K562 (cell line): ENCODE data around the gene MMP24. TPM values are rescaled to one million over a fixed set of nuclear protein-coding genes. Genes with fewer than 3 reads are reported as not detected.

Source experiments
- ATAC-seq: fragments of 200-7000 bp; cut with Tn5 transposase; 3 replicates; pipeline ENCODE4 v1.9.1; 2020; ENCODE audit warnings: moderate library complexity
- Bru-seq: library from RNA; stranded (reverse); fragments of 400-500 nt; gene quantifications from one replicate; lab custom pipeline; 2021; lab: Mats Ljungman, UMichigan
- BruChase-seq, 2 experiments: library from RNA; stranded (reverse); fragments of 400-500 nt; gene quantifications; one replicate each; lab custom pipeline; 2021; lab: Mats Ljungman, UMichigan
- BruUV-seq: library from RNA; stranded (reverse); fragments of 400-500 nt; replicated peaks from 2 replicates; lab custom pipeline; 2021; lab: Mats Ljungman, UMichigan
- CTCF ChIA-PET: fragments of 300-600 bp; formaldehyde crosslinking; extraction: SDS; loops from one replicate; lab custom pipeline; 2021; ENCODE audit warnings: low intra/inter-chr PET ratio; lab: Yijun Ruan, JAX
- POLR2A ChIA-PET: fragments of 300-600, 350-650 bp; sonication (Branson Sonifier 250); formaldehyde crosslinking; extraction: SDS; loops from one replicate; lab custom pipeline; 2021; ENCODE audit warnings: antibody characterized with exemption, inconsistent platforms; lab: Yijun Ruan, JAX
- DNase-seq, 4 experiments: peaks; one replicate each; pipeline versions ENCODE4 v3.0.0 to v3.0.0-alpha.2; 2011 to 2018; ENCODE audit warnings: low spot score in 3 of 4, mixed read lengths in 3 of 4; ENCODE audit errors: extremely low read depth in 1 of 4
- FAIRE-seq: peaks from 2 replicates; lab custom pipeline; 2011; peaks lifted over from hg19 to GRCh38; lab: Jason Lieb, UNC
- H2AFZ ChIP-seq: 2 replicates; pipeline ENCODE4 v1.6.0; 2011; ENCODE audit warnings: low read depth, low read length, control low read depth, inconsistent platforms
- H3K27ac ChIP-seq: fragments of 200-600 bp; 3 replicates; pipeline ENCODE4 v1.8.0; 2011; ENCODE audit warnings: low read depth, mild to moderate bottlenecking, control low read depth, inconsistent platforms, low read length, moderate library complexity, mixed read lengths; ENCODE audit errors: extremely low read depth
- H3K27me3 ChIP-seq, 2 experiments: fragments of 300-600 bp in 1 of 2; 2 replicates in 1 of 2; 3 replicates in 1 of 2; pipeline versions ENCODE4 v1.6.0 to v1.8.0; 2011; ENCODE audit warnings: inconsistent platforms in 2 of 2, low read length in 2 of 2, mild to moderate bottlenecking in 1 of 2, mixed read lengths in 1 of 2, moderate library complexity in 1 of 2; ENCODE audit not compliant: control insufficient read depth in 2 of 2, insufficient read depth in 2 of 2
- H3K36me3 ChIP-seq: fragments of 300-600 bp; 3 replicates; pipeline ENCODE4 v1.8.0; 2011; ENCODE audit warnings: mild to moderate bottlenecking, low read length, inconsistent platforms; ENCODE audit not compliant: control insufficient read depth, insufficient read depth
- H3K4me1 ChIP-seq, 2 experiments: fragments of 200-600 bp in 1 of 2; replicated peaks in 1 of 2; 2 replicates in 1 of 2; 3 replicates in 1 of 2; pipeline versions ENCODE4 v1.5.1 to v1.8.0; 2011; ENCODE audit warnings: inconsistent platforms in 2 of 2, low read length in 2 of 2, mild to moderate bottlenecking in 1 of 2, mixed read lengths in 1 of 2, moderate library complexity in 1 of 2; ENCODE audit not compliant: control insufficient read depth in 2 of 2, insufficient read depth in 2 of 2
- H3K4me2 ChIP-seq: 2 replicates; pipeline ENCODE4 v1.6.1; 2011; ENCODE audit warnings: low read length, control low read depth, inconsistent platforms, mixed read lengths; ENCODE audit not compliant: insufficient read depth
- H3K4me3 ChIP-seq: fragments of 200-600 bp; sonication (generic), shearing (Covaris generic); 2 replicates; pipeline ENCODE4 v1.5.1; 2016; ENCODE audit warnings: control low read depth, inconsistent platforms
- H3K79me2 ChIP-seq: fragments of 200-600 bp; 3 replicates; pipeline ENCODE4 v1.8.0; 2011; ENCODE audit warnings: low read length, inconsistent platforms; ENCODE audit not compliant: control insufficient read depth, insufficient read depth
- H3K9ac ChIP-seq, 2 experiments: 2 replicates each; pipeline versions ENCODE4 v1.6.0 to v1.6.1; 2011; ENCODE audit warnings: low read depth in 2 of 2, low read length in 2 of 2, control low read depth in 1 of 2, inconsistent platforms in 1 of 2, mild to moderate bottlenecking in 1 of 2, mixed read lengths in 1 of 2; ENCODE audit not compliant: insufficient read depth in 1 of 2
- H3K9me1 ChIP-seq: one replicate; pipeline ENCODE4 v1.6.0; 2011; ENCODE audit warnings: inconsistent platforms, mild to moderate bottlenecking, low read length, moderate library complexity; ENCODE audit not compliant: control insufficient read depth, insufficient read depth
- H3K9me3 ChIP-seq: replicated peaks from 2 replicates; pipeline ENCODE4 v1.5.1; 2011; ENCODE audit warnings: low read depth, low read length, inconsistent platforms; ENCODE audit not compliant: control insufficient read depth, insufficient read depth
- H4K20me1 ChIP-seq: replicated peaks from 2 replicates; pipeline ENCODE4 v1.6.1; 2011; ENCODE audit warnings: low read length, inconsistent platforms, mixed read lengths; ENCODE audit not compliant: control insufficient read depth, insufficient read depth
- NONO ChIP-seq, 2 experiments: fragments of 200-400 bp in 1 of 2; fragments of 450-650 bp in 1 of 2; formaldehyde crosslinking in 1 of 2; IDR thresholded peaks; 2 replicates each; pipeline ENCODE4 v1.6.1; 2017; ENCODE audit warnings: low read depth in 2 of 2, mild to moderate bottlenecking in 2 of 2, moderate library complexity in 2 of 2, low read length in 1 of 2
- ZBTB7A ChIP-seq: IDR thresholded peaks from 2 replicates; pipeline ENCODE4 v1.6.1; 2011; ENCODE audit warnings: low read depth, mild to moderate bottlenecking, low read length, moderate library complexity, borderline replicate concordance; ENCODE audit not compliant: control insufficient read depth
- WGBS: fragments of 100-300 bp; shearing (Covaris generic); methylation state at CpG from one replicate; pipeline ENCODE4 v1.1.6; 2016; ENCODE audit warnings: low coverage, mixed read lengths; ENCODE audit not compliant: insufficient coverage; ENCODE audit errors: missing lambda C conversion rate; 5-methylcytosine and 5-hydroxymethylcytosine counted together
- in situ Hi-C: fragments of 300-500 bp; cut with MboI; formaldehyde crosslinking; loops from 4 replicates; pipeline ENCODE4 v1.15.0; 2018; ENCODE audit warnings: inconsistent platforms, mixed read lengths
- intact Hi-C: fragments of 100-400 bp; cut with micrococcal nuclease; formaldehyde crosslinking; loops from 2 replicates; pipeline ENCODE4 v1.14.2; 2022
- long read RNA-seq, 3 experiments: library from polyadenylated mRNA in 2 of 3; library from RNA in 1 of 3; unstranded in 2 of 3; stranded (forward) in 1 of 3; transcript quantifications; one replicate each; pipeline ENCODE4 v2.0.0, GENCODE V29; 2019 to 2022
- polyA minus RNA-seq, 3 experiments: library from RNA; depleted of rRNA, polyadenylated mRNA; stranded (reverse); fragments of >200 nt; gene quantifications; 2 replicates each; pipeline ENCODE4 v1.2.3, GENCODE V29; 2011
- polyA plus RNA-seq, 8 experiments: library from polyadenylated mRNA; depleted of rRNA in 4 of 8; stranded (reverse) in 5 of 8; unstranded in 3 of 8; fragments of >200 nt; fragmentation: Nextera tagmentation in 2 of 8; fragmentation: Illumina TruSeq in 1 of 8; extraction: Ambion mirVana in 2 of 8; extraction: Trizol in 1 of 8; gene quantifications; 2 replicates each; pipeline versions ENCODE4 v1.2.1 to v1.2.3, GENCODE V29; 2011 to 2014; ENCODE audit warnings: inconsistent platforms in 1 of 8, missing spikeins in 1 of 8
- total RNA-seq, 7 experiments: library from RNA; depleted of rRNA in 6 of 7; stranded (reverse); fragments of >200 nt in 6 of 7; fragmentation: Illumina TruSeq in 2 of 7; extraction: Trizol in 2 of 7; gene quantifications; 2 replicates each; pipeline versions ENCODE4 v1.2.1 to v1.2.3, GENCODE V29; 2011 to 2021; ENCODE audit warnings: low replicate concordance in 1 of 7

The MMP24 gene
- total RNA-seq (2011; cell fraction: chromatin; rRNA removed; ENCODE audit: low replicate concordance), result 0.18 and 0.23 TPM in 2 replicates
- 0.13 and 0.17 TPM in 2 replicates for total RNA-seq (2011; cell fraction: nucleolus; rRNA removed)
- 0.15 TPM in 1 of 2 replicates, not detected in the other for total RNA-seq (2011; cell fraction: nucleoplasm; rRNA removed)
- total RNA-seq (2014; rRNA removed), result not detected in 2 replicates
- total RNA-seq (2014; rRNA removed; fragmentation: Illumina TruSeq; extraction: Trizol), result 0.03 TPM in 1 of 2 replicates, not detected in the other
- 0.07 and 0.08 TPM in 2 replicates for total RNA-seq (2015; rRNA removed; fragmentation: Illumina TruSeq; extraction: Trizol)
- 0.09 TPM in 1 of 2 replicates, not detected in the other for total RNA-seq (2021)
- polyA plus RNA-seq (2011; rRNA removed), result 0.03 and 0.05 TPM in 2 replicates
- polyA plus RNA-seq (2011; cell fraction: cytosol; rRNA removed), result 0.04 and 0.09 TPM in 2 replicates
- polyA plus RNA-seq (2011; cell fraction: nucleus; rRNA removed), result 0.10 and 0.13 TPM in 2 replicates
- polyA plus RNA-seq (2012), result 0.09 and 0.19 TPM in 2 replicates
- polyA plus RNA-seq (2014; fragmentation: Illumina TruSeq; extraction: Trizol), result 0.03 and 0.04 TPM in 2 replicates
- polyA plus RNA-seq (2014; fragmentation: Nextera tagmentation; extraction: Ambion mirVana), result not detected
- not detected in 2 replicates for polyA plus RNA-seq (2014; rRNA removed)
- 0.06 TPM in 1 of 2 replicates, not detected in the other for polyA minus RNA-seq (2011; rRNA and poly(A)+ RNA removed)
- polyA minus RNA-seq (2011; cell fraction: cytosol; rRNA and poly(A)+ RNA removed), result not detected in 2 replicates
- polyA minus RNA-seq (2011; cell fraction: nucleus; rRNA and poly(A)+ RNA removed), result 0.13 and 0.22 TPM in 2 replicates
- percentile 9 among the genes with signal in this experiment for Bru-seq, nascent RNA
- BruChase-seq, experiment 1, labeled RNA remaining after a 2-hour chase, result percentile 4 among the genes with signal in this experiment
- percentile 2 among the genes with signal in this experiment for BruChase-seq, experiment 2, labeled RNA remaining after a 6-hour chase
- long read RNA-seq, experiment 1, partial matches to known transcripts, result 0 of 13 reads
- long read RNA-seq, experiment 1, other reads (novel, unspliced or antisense), result 13 of 13 reads
- long read RNA-seq, experiment 2, result 0 reads
- long read RNA-seq, experiment 3, result 0 reads

GRCh38 chr20:35226126-35226883, at the start of gene MMP24:
Gene MMP24, plus strand, starts transcription at chr20:35226690. Its CDS starts 49 bp downstream, at chr20:35226739.
- Histone ChIP-seq H3K9me3 (no peaks in the 10 kb centered on the region), H2AFZ (no peak within 1 kb of the TSS), H3K36me3 (no peaks in the 10 kb centered on the region), H3K27ac (no peak within 1 kb of the TSS), H4K20me1 (peaks cover 10% of the 10 kb centered on the region; the same call in 1 of the 2 replicates), H3K9me1 (no peaks in the 10 kb centered on the region), H3K4me3 (no peak within 1 kb of the TSS), H3K79me2 (no peaks in the 10 kb centered on the region), H3K27me3 (peaks cover 29 to 41% of the 10 kb centered on the region in 2 experiments), H3K4me2 (peak within 1 kb of the TSS; percentile 24; the same call in 1 of the 2 replicates), H3K4me1 (peaks cover 0 to 10% of the 10 kb centered on the region in 2 experiments; a peak in 2 of 5 replicates), H3K9ac (peak within 1 kb of the TSS in 1 of 2 experiments; percentile 43; a peak in 1 of 4 replicates)
- FAIRE-seq (no peak), DNase-seq (peak in 2 of 4 experiments; percentile 53 to 58), ATAC-seq (no peak)
- intact Hi-C loops, result no loop called here
- ChIA-PET CTCF (no interaction called here), POLR2A (interaction anchor here (0.6 kb wide), 2 partner anchors 132 to 902 kb away, joined by 3 read pairs; no protein-coding TSS in a partner anchor)
- WGBS, result 20% methylated on average over 10 of the region's 70 CpGs
- BruUV-seq, result no TSS peak
- in situ Hi-C loops, result no loop called here
- 0 out of 2 replicates have a peak, but pooled peaks have one; percentile 14 for TF ChIP-seq ZBTB7A
- TF ChIP-seq NONO (IDR thresholded peaks at IDR 0.05; ENCODE audit: low read depth in 2 of 2, low read length in 1 of 2), result no peak
